Kidney epithelial cell (primary cell): Measurements from ENCODE around the gene RBPJ. TPM values are rescaled to one million over a fixed set of nuclear protein-coding genes. Genes with fewer than 3 reads are reported as not detected.
A peak's percentile ranks its signal among the peaks of the same experiment; 100 is the strongest.

Source experiments
- DNase-seq: peaks from one replicate; pipeline ENCODE4 v3.0.0-alpha.2; 2010; ENCODE audit warnings: low read depth
- H3K27me3 ChIP-seq: 2 replicates; pipeline ENCODE4 v1.6.0; 2011; ENCODE audit warnings: low read length; ENCODE audit not compliant: control insufficient read depth, insufficient read depth
- H3K36me3 ChIP-seq: 2 replicates; pipeline ENCODE4 v1.5.1; 2011; ENCODE audit warnings: low read length; ENCODE audit not compliant: control insufficient read depth, insufficient read depth
- H3K4me3 ChIP-seq: 2 replicates; pipeline ENCODE4 v1.5.1; 2011; ENCODE audit warnings: low read depth, mild to moderate bottlenecking, control low read depth, low read length
- total RNA-seq: library from RNA; depleted of rRNA; stranded (reverse); fragments of >200 nt; gene quantifications from 2 replicates; pipeline ENCODE4 v1.2.3, GENCODE V29; 2015
- TF ChIP-seq, protein P1 (sequence below): IDR thresholded peaks from 2 replicates; pipeline ENCODE4 v1.5.1; 2011; ENCODE audit warnings: mild to moderate bottlenecking, moderate library complexity, low read length, control low read depth, inconsistent platforms; ENCODE audit not compliant: insufficient read depth, poor library complexity, severe bottlenecking

RBPJ gene
- 29.7 and 82.2 TPM in 2 replicates for total RNA-seq

DNA sequence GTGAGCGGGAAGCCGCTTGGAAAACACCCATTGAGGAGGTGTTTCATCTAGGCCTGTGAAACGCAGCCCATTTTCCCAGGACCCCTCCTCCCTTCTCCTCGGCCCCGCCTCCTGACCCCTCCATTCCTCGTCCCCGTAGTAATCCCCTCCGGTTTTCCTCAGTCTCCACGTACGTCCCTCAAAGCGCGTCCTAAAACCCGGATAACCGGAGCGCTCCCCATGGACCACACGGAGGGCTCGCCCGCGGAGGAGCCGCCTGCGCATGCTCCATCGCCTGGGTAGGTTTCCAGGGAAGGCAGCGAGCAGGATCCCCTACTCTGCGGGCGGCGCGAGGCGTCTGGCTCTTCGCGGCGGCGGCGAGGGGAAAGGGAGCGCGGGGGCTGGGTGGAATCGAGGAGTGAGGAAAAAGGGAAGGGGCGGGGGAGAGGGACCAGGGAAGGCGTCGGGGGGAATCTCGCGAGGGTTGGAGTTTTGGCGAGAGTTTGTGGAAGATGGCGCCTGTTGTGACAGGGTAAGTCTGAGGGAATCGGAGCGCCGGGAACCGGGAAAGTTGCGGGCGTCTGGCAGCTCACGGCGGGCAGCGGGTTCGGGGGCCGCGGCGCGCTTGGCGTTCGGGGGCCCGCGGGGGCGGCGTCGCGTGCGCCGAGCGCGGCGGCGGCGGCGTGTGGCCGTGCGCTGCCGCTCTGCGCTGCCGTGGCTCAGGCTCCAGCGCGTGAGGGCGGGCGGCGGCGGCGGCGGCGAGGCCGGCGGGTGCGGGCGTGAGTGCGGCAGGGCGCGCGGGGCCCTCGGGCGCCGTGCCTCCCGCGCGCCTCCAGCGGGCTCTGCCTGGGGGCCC is at the start of gene RBPJ:
TSS of gene RBPJ (plus strand) at position 477 of the 835 bp plus-strand sequence. CDS start at position 492, 15 bp downstream.
- Histone ChIP-seq H3K27me3 (no peaks in the 10 kb centered on the region), H3K36me3 (no peaks in the 10 kb centered on the region), H3K4me3 (peak within 1 kb of the TSS; percentile 97)
- DNase-seq: peak; percentile 68
- TF ChIP-seq, protein P1, sequence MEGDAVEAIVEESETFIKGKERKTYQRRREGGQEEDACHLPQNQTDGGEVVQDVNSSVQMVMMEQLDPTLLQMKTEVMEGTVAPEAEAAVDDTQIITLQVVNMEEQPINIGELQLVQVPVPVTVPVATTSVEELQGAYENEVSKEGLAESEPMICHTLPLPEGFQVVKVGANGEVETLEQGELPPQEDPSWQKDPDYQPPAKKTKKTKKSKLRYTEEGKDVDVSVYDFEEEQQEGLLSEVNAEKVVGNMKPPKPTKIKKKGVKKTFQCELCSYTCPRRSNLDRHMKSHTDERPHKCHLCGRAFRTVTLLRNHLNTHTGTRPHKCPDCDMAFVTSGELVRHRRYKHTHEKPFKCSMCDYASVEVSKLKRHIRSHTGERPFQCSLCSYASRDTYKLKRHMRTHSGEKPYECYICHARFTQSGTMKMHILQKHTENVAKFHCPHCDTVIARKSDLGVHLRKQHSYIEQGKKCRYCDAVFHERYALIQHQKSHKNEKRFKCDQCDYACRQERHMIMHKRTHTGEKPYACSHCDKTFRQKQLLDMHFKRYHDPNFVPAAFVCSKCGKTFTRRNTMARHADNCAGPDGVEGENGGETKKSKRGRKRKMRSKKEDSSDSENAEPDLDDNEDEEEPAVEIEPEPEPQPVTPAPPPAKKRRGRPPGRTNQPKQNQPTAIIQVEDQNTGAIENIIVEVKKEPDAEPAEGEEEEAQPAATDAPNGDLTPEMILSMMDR: no peak

- DNase-seq: no peak
- TF ChIP-seq, protein P1: no peak
- Histone ChIP-seq H3K4me3 (no peak overlapping the region), H3K27me3 (no peaks in the 10 kb centered on the region), H3K36me3 (no peaks in the 10 kb centered on the region)
These were observed 49.1 kb upstream of the RBPJ start for GRCh38 chr4:26271703-26272102.

- TF ChIP-seq, protein P1: no peak
- H3K36me3 ChIP-seq: no peaks in the 10 kb centered on the region
- no peak for DNase-seq
- no peaks in the 10 kb centered on the region for H3K27me3 ChIP-seq
- H3K4me3 ChIP-seq: no peak overlapping the region
These were observed 47.9 kb upstream of the RBPJ start for GRCh38 chr4:26272654-26273615.

- H3K36me3 ChIP-seq: no peaks in the 10 kb centered on the region
- TF ChIP-seq, protein P1: no peak
- no peak for DNase-seq
- no peak overlapping the region for H3K4me3 ChIP-seq
- no peaks in the 10 kb centered on the region for H3K27me3 ChIP-seq
These were observed 47.2 kb upstream of the RBPJ start for GRCh38 chr4:26273616-26273980.

GRCh38 chr4:26275281-26275680 is 45.5 kb upstream of the RBPJ start:
- H3K36me3 ChIP-seq: no peaks in the 10 kb centered on the region
- TF ChIP-seq, protein P1: no peak
- DNase-seq: no peak
- no peaks in the 10 kb centered on the region for H3K27me3 ChIP-seq
- H3K4me3 ChIP-seq: no peak overlapping the region
